Measurements from ENCODE around the gene CHST9.

DNA sequence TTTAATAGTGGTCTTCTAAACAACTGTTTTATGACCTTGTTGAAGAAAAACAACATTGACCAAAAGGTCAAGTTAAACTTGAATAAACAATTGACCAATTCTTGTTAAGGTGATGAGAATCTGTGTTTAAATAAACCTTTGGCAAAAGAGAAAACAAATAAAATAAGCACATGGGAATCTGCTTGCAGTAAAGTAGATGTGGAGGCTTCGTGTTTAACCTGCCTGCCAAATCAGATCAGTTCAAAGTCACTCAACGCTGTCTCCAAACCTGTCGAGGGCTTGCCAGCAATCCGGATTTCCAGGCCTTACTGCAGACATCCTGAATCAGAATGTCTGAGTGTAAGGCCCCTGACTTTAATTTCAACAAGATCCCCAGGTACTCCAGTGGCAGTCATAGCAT, 264.5 kb downstream of the CHST9 start:
- TF ChIP-seq, protein P1, sequence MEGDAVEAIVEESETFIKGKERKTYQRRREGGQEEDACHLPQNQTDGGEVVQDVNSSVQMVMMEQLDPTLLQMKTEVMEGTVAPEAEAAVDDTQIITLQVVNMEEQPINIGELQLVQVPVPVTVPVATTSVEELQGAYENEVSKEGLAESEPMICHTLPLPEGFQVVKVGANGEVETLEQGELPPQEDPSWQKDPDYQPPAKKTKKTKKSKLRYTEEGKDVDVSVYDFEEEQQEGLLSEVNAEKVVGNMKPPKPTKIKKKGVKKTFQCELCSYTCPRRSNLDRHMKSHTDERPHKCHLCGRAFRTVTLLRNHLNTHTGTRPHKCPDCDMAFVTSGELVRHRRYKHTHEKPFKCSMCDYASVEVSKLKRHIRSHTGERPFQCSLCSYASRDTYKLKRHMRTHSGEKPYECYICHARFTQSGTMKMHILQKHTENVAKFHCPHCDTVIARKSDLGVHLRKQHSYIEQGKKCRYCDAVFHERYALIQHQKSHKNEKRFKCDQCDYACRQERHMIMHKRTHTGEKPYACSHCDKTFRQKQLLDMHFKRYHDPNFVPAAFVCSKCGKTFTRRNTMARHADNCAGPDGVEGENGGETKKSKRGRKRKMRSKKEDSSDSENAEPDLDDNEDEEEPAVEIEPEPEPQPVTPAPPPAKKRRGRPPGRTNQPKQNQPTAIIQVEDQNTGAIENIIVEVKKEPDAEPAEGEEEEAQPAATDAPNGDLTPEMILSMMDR (conservative IDR thresholded peaks at IDR 0.05; ENCODE audit: low read depth, low read length) = no peak
- TF ChIP-seq POLR2A (IDR thresholded peaks at IDR 0.05; ENCODE audit: low read depth, low read length) (no peak), CHD1 (IDR thresholded peaks at IDR 0.05; ENCODE audit: low read depth, low read length) (no peak), MAFK (IDR thresholded peaks at IDR 0.05; ENCODE audit: low read depth, low read length) (no peak), FOS (IDR thresholded peaks at IDR 0.05; ENCODE audit: low read depth, low read length) (no peak), NFE2L2 (IDR thresholded peaks at IDR 0.05; ENCODE audit: low read depth, low read length) (no peak), RCOR1 (IDR thresholded peaks at IDR 0.05; ENCODE audit: insufficient replicate concordance, low read length) (no peak), SMC3 (IDR thresholded peaks at IDR 0.05; ENCODE audit: low read depth, low read length) (no peak), RFX5 (IDR thresholded peaks at IDR 0.05; ENCODE audit: low read depth, low read length) (no peak), CEBPB (IDR thresholded peaks at IDR 0.05; ENCODE audit: low read depth, low read length) (no peak), BHLHE40 (IDR thresholded peaks at IDR 0.05; ENCODE audit: low read depth, low read length) (no peak), RAD21 (IDR thresholded peaks at IDR 0.05; ENCODE audit: low read length) (no peak), MXI1 (IDR thresholded peaks at IDR 0.05; ENCODE audit: borderline replicate concordance, low read depth, low read length) (no peak)
- TF ChIP-seq, protein P2, sequence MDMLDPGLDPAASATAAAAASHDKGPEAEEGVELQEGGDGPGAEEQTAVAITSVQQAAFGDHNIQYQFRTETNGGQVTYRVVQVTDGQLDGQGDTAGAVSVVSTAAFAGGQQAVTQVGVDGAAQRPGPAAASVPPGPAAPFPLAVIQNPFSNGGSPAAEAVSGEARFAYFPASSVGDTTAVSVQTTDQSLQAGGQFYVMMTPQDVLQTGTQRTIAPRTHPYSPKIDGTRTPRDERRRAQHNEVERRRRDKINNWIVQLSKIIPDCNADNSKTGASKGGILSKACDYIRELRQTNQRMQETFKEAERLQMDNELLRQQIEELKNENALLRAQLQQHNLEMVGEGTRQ (IDR thresholded peaks at IDR 0.05; ENCODE audit: low read depth, low read length) = no peak

All from IMR-90 (cell line).